ENCODE results near the gene CA10.

DNA sequence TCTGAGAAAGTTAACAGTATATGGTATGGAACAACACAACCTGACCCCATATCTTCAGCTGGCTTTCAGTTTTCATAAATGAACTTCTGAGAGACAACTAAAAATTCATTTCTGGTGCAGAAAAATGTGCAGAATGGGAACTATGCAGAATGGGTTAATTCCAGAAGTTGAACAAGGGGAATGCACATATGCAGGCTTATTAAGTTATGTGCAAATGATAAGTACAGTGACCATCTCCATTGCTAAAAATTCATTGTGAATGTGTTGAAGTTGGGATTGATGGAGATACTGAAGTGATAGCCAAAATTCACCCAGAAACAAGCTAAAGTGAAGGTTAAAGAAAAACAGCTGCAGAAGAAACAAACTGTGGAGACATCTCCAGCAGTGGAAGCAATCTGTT lies 315.8 kb downstream of the CA10 start:
- TF ChIP-seq CTCF (conservative IDR thresholded peaks at IDR 0.05; ENCODE audit: low read depth, low read length) (no peak), EZH2 (IDR thresholded peaks at IDR 0.05; ENCODE audit: borderline replicate concordance, low read depth, low read length, poor library complexity, severe bottlenecking) (no peak)

Measured in A673 (cell line).